Esophagus squamous epithelium (tissue), 5 donors: Measurements from ENCODE around the gene ARHGAP44. TPM values are rescaled to one million over a fixed set of nuclear protein-coding genes. Genes with fewer than 3 reads are reported as not detected.
"Not testable (repeated sequence)": the region's sequence is repeated elsewhere in the genome, so short reads cannot be mapped to it uniquely, and the experiment has no call there.

Source experiments
- DNase-seq: peaks from one replicate; lab custom pipeline; 2025; lab: John Stamatoyannopoulos, UW
- H3K27ac ChIP-seq, 4 donors: fragments of 200-600 bp; sonication (generic); one replicate each; pipeline ENCODE4 v1.5.1; 2016 to 2019; ENCODE audit warnings: mild to moderate bottlenecking in 1 of 4
- H3K27me3 ChIP-seq, 4 donors: fragments of 200-600 bp; sonication (generic); 1 replicate in 3 of 4; 2 replicates in 1 of 4; pipeline versions ENCODE4 v1.5.1 to v1.6.0; 2017 to 2021; ENCODE audit warnings: antibody characterized with exemption in 1 of 4
- H3K36me3 ChIP-seq, 3 donors: fragments of 200-600 bp; sonication (generic); one replicate each; pipeline ENCODE4 v1.5.1; 2016 to 2019
- H3K4me1 ChIP-seq, 3 donors: fragments of 200-600 bp; sonication (generic); one replicate each; pipeline ENCODE4 v1.5.1; 2017 to 2019
- H3K4me3 ChIP-seq, 4 donors: fragments of 200-600 bp; sonication (generic); 1 replicate in 3 of 4; 2 replicates in 1 of 4; pipeline ENCODE4 v1.5.1; 2016 to 2019; ENCODE audit warnings: mild to moderate bottlenecking in 2 of 4, moderate library complexity in 1 of 4
- H3K9me3 ChIP-seq, 3 donors: fragments of 200-600 bp; sonication (generic); one replicate each; pipeline ENCODE4 v1.5.1; 2016 to 2019
- CTCF ChIP-seq, 6 experiments: fragments of 450-650 bp in 4 of 6; fragments of 200-600 bp in 2 of 6; sonication (generic) in 2 of 6; IDR thresholded peaks; one replicate each; pipeline ENCODE4 v1.5.1; 2016 to 2019; ENCODE audit warnings: antibody characterized with exemption in 6 of 6, mild to moderate bottlenecking in 4 of 6, moderate library complexity in 4 of 6
- POLR2A ChIP-seq, 4 donors: fragments of 450-650 bp; IDR thresholded peaks; one replicate each; pipeline ENCODE4 v1.6.1; 2017; ENCODE audit warnings: antibody characterized with exemption in 4 of 4, mild to moderate bottlenecking in 4 of 4, moderate library complexity in 3 of 4
- WGBS, 2 donors: methylation state at CpG; one replicate each; pipeline ENCODE4 v1.1.5; 2018; 5-methylcytosine and 5-hydroxymethylcytosine counted together
- intact Hi-C: fragments of 100-400 bp; cut with DNase I; formaldehyde crosslinking; loops from one replicate; pipeline ENCODE4 v1.15.0; 2022
- total RNA-seq, 4 donors: library from RNA; depleted of rRNA; stranded (reverse); fragments of >200 nt; gene quantifications; one replicate each; pipeline ENCODE4 v1.1.0, GENCODE V29; 2016
- donor health status: DM: yes; HTN: yes; CAD: no.

Gene ARHGAP44
- total RNA-seq, 4 donors from 2014 or later, result 0.61 to 1.9 (median 0.89) TPM

GRCh38 chr17:12877953-12878669, 88.8 kb downstream of the ARHGAP44 start:
- intact Hi-C loops, result no loop called here
- 67 to 77% methylated on average over 7 to 8 of the region's 8 CpGs for WGBS, 2 donors

GRCh38 chr17:12879096-12879495, 89.8 kb downstream of the ARHGAP44 start:
- DNase-seq, H3K4me1 ChIP-seq, H3K9me3 ChIP-seq, H3K4me3 ChIP-seq, H3K36me3 ChIP-seq, H3K27ac ChIP-seq, H3K27me3 ChIP-seq, intact Hi-C loops: not testable (repeated sequence)
- 83 to 84% methylated on average over 5 of the region's 5 CpGs for WGBS, 2 donors

More at GRCh38 chr17:12877953-12878669, 88.8 kb downstream of the ARHGAP44 start:
- H3K27ac ChIP-seq, result no peak overlapping the region
- H3K27me3 ChIP-seq, result no peaks in the 10 kb centered on the region
- TF ChIP-seq CTCF (IDR thresholded peaks at IDR 0.05), result no peak
- no peak for TF ChIP-seq POLR2A (IDR thresholded peaks at IDR 0.05)
- DNase-seq, result no peak
- H3K36me3 ChIP-seq, result no peaks in the 10 kb centered on the region
- no peaks in the 10 kb centered on the region for H3K9me3 ChIP-seq
- H3K4me1 ChIP-seq, result no peaks in the 10 kb centered on the region
- no peak overlapping the region for H3K4me3 ChIP-seq

- Histone ChIP-seq H3K36me3 (no peaks in the 10 kb centered on the region), H3K27ac (no peak overlapping the region), H3K9me3 (no peaks in the 10 kb centered on the region), H3K27me3 (no peaks in the 10 kb centered on the region), H3K4me1 (no peaks in the 10 kb centered on the region), H3K4me3 (no peak overlapping the region)
- DNase-seq, result no peak
- TF ChIP-seq CTCF (IDR thresholded peaks at IDR 0.05) (no peak), POLR2A (IDR thresholded peaks at IDR 0.05) (no peak)
- intact Hi-C loops, result no loop called here
- WGBS, 2 donors, result 60 to 77% methylated on average over 2 of the region's 2 CpGs
Measured at GRCh38 chr17:12883472-12883871, 94.2 kb downstream of the ARHGAP44 start.

GRCh38 chr17:12887088-12887487, 97.8 kb downstream of the ARHGAP44 start:
- no peaks in the 10 kb centered on the region for H3K36me3 ChIP-seq
- no peaks in the 10 kb centered on the region for H3K4me1 ChIP-seq
- no peak overlapping the region for H3K4me3 ChIP-seq
- no peaks in the 10 kb centered on the region for H3K27me3 ChIP-seq
- DNase-seq, result no peak
- WGBS, 2 donors, result 67 to 73% methylated on average over 2 of the region's 2 CpGs
- no peaks in the 10 kb centered on the region for H3K9me3 ChIP-seq
- TF ChIP-seq POLR2A (IDR thresholded peaks at IDR 0.05) (no peak), CTCF (IDR thresholded peaks at IDR 0.05) (no peak)
- H3K27ac ChIP-seq, result no peak overlapping the region
- intact Hi-C loops, result no loop called here

- H3K27ac ChIP-seq, result no peak overlapping the region
- no peaks in the 10 kb centered on the region for H3K36me3 ChIP-seq
- peaks cover 0 to 7% (median 0%) of the 10 kb centered on the region in 3 donors for H3K9me3 ChIP-seq
- no peak overlapping the region for H3K4me3 ChIP-seq
- TF ChIP-seq CTCF (IDR thresholded peaks at IDR 0.05), result no peak
- no peak for TF ChIP-seq POLR2A (IDR thresholded peaks at IDR 0.05)
- no peaks in the 10 kb centered on the region for H3K4me1 ChIP-seq
- 75 to 84% methylated on average over 7 to 10 of the region's 11 CpGs for WGBS, 2 donors
- DNase-seq, result no peak
- intact Hi-C loops, result no loop called here
- H3K27me3 ChIP-seq, result no peaks in the 10 kb centered on the region
Measured at GRCh38 chr17:12896180-12896785, 107.0 kb downstream of the ARHGAP44 start.
